DND-41 (cell line): ENCODE results near the gene ARMC3.

Source experiments
- CTCF ChIP-seq: IDR thresholded peaks from 2 replicates; pipeline ENCODE4 v1.5.1; 2012; ENCODE audit warnings: borderline replicate concordance, low read length, moderate library complexity, mild to moderate bottlenecking; ENCODE audit not compliant: poor library complexity, severe bottlenecking; ENCODE audit errors: extremely low read depth
- EZH2 ChIP-seq: IDR thresholded peaks from 3 replicates; pipeline ENCODE4 v1.6.1; 2012; ENCODE audit warnings: borderline replicate concordance, low read depth, mild to moderate bottlenecking, moderate library complexity, low read length, inconsistent platforms; ENCODE audit not compliant: severe bottlenecking

GRCh38 chr10:22927661-22928403 is at the start of gene ARMC3:
- TF ChIP-seq CTCF = no peak
- no peak for TF ChIP-seq EZH2
